Prostate gland (tissue), 2 donors: ENCODE data around the gene SAMMSON.

Source experiments
- CTCF ChIP-seq, 4 experiments: fragments of 200-600 bp in 2 of 4; fragments of 450-650 bp in 2 of 4; sonication (generic) in 2 of 4; IDR thresholded peaks; 1 replicate in 3 of 4; 2 replicates in 1 of 4; pipeline ENCODE4 v1.5.1; 2016 to 2019; ENCODE audit warnings: antibody characterized with exemption in 4 of 4, mild to moderate bottlenecking in 2 of 4, moderate library complexity in 2 of 4
- POLR2AphosphoS5 ChIP-seq: sonication (generic); formaldehyde crosslinking; IDR thresholded peaks from one replicate; pipeline ENCODE4 v1.6.1; 2017; ENCODE audit warnings: antibody characterized with exemption

- TF ChIP-seq CTCF (IDR thresholded peaks at IDR 0.05) = no peak
- TF ChIP-seq POLR2AphosphoS5 = no peak
Measured at GRCh38 chr3:69951616-69952015, 47.9 kb upstream of the SAMMSON start.
